ENCODE measurements around the gene NRM.
A peak's percentile ranks its signal among the peaks of the same experiment; 100 is the strongest.

The NRM gene

DNA sequence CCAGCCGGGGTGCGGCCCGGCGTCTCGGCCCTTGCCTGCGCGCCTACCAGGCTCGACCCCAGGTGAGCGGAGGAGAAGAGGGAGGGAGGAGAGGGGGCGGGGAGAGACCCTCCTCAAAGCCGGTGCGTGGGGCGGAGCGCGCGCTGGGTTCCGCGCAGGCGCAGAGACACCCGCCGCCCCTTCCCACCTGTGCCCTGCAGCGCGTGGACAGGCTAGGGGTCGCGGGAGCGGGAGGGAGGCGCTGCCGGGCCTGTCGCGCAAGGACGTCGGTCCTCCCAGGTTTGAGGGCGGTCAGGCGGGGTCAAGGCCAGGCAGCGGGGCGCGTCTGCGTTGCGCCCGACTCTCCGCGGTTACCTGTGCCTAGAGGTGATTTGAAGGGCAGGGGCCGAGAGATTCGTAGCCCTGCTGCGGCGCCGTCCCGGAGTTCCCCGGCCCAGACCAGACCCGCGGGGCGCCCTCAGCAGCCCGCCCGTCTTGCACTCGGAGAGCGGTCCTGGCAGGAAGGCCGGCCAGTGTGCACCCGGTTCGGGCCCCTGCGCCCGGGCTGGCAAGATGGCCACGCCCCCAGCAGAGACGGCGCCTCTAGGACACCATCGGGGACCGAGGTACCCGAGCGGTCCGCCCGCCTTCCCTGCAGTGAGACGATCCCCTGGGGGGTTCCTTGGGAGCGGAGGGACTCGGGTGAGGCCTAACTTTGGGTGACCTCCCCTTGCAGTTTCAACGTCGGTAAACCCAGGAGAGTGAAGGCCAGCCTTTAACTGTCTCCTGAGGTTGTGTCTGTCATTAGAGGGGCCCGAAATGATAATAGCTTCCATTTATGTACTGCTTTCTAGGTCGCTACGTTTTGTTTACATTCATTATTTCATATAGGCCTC, 43.3 kb downstream of the NRM start:
- H3K27ac ChIP-seq: peak overlapping the region; percentile 99
- TF ChIP-seq, protein P1, sequence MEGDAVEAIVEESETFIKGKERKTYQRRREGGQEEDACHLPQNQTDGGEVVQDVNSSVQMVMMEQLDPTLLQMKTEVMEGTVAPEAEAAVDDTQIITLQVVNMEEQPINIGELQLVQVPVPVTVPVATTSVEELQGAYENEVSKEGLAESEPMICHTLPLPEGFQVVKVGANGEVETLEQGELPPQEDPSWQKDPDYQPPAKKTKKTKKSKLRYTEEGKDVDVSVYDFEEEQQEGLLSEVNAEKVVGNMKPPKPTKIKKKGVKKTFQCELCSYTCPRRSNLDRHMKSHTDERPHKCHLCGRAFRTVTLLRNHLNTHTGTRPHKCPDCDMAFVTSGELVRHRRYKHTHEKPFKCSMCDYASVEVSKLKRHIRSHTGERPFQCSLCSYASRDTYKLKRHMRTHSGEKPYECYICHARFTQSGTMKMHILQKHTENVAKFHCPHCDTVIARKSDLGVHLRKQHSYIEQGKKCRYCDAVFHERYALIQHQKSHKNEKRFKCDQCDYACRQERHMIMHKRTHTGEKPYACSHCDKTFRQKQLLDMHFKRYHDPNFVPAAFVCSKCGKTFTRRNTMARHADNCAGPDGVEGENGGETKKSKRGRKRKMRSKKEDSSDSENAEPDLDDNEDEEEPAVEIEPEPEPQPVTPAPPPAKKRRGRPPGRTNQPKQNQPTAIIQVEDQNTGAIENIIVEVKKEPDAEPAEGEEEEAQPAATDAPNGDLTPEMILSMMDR (conservative IDR thresholded peaks at IDR 0.05): no peak
- TF ChIP-seq ZFX (IDR thresholded peaks at IDR 0.05): peak; percentile 82

DNA sequence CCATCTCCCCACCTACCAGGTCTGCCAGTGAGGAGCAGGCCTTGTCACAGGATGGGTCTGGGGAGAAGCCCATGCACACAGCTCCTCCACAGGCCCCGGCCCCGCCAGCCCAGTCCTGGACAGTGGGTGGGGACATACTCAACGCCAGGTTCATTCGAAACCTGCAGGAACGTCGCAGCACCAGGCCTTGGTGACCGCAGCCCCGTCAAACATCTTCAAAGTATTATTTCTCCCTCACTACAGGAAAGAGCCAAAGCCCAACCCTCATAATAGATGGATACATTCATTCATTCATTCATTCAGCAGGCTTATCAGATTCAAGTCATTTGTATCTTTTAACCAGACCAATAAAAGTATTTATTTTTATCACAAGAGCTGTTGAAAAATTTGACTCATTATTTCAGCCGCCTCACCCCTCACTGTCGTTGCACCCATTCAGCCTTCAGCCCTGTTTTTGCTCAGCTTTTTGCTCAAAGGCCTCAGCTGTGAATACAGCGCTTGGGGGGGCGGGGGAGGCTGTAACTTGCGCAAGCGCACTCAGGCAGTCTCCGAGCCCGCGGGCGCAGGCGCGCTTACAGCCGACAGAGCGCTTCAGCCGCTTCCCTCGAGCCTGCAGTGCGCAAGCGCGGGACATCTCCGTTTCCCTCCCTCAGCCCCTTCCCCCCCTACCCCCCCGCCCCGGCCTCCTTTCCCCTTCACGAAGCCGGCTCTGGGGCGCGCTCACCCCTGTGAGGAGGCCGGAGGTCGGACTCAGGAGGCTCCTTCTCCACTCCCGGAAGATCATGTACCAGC, 44.1 kb downstream of the NRM start, which contains the start of gene C6orf136:
Gene C6orf136, plus strand, starts transcription at position 684 of the 792 bp plus-strand sequence. Its CDS starts 99 bp downstream, at position 783.
- TF ChIP-seq, protein P1 (conservative IDR thresholded peaks at IDR 0.05): no peak
- TF ChIP-seq ZFX (IDR thresholded peaks at IDR 0.05): no peak
- peak within 1 kb of the TSS; percentile 99 for H3K27ac ChIP-seq

DNA sequence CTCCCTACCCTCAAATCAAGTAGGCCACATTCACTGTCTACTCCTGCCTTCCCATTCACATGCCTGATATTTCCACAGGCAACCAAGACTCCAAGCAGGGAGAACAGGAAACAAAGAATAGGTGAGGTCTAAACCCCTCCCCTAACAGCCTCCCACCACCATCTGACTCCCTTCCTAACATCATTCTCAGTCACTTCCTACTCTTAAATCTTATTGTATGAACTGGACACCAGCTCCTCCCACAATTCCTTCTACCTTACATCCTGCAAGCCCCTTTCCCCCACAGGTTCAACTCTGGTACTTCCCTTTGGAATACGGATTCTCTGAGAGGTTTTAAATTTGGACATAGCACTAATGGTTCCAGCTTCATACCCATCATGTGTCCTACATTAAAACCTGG, 44.8 kb downstream of the NRM start:
- no peak overlapping the region; the same call in 1 of the 2 replicates for H3K27ac ChIP-seq
- TF ChIP-seq ZFX (IDR thresholded peaks at IDR 0.05): no peak
- TF ChIP-seq, protein P1 (conservative IDR thresholded peaks at IDR 0.05): no peak

GRCh38 chr6:30644769-30645168, 46.0 kb downstream of the NRM start:
- TF ChIP-seq, protein P1 (conservative IDR thresholded peaks at IDR 0.05): no peak
- H3K27ac ChIP-seq: no peak overlapping the region

DNA sequence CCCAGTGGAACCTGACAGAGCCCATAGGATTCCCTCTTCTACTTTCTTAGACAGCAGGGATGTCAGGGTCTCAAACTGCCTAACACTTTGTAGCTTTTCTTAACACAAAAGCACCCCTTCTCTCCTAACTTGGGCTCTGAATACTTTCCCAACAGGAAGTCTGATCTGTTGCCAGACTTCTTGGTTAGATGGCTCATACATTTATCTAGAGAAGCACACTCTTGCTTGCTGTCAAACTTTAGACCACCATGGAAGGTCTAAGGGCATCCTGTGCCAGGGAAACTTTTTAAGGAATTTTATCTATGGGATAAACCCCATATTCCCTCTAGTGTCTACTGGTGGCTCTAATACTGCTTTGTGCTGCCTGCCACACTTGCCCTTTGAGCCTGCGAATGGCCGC, 47.1 kb downstream of the NRM start:
- TF ChIP-seq, protein P1 (conservative IDR thresholded peaks at IDR 0.05): no peak
- no peak for TF ChIP-seq ZFX (IDR thresholded peaks at IDR 0.05)

GRCh38 chr6:30641048-30641447, 49.7 kb downstream of the NRM start:
- TF ChIP-seq, protein P1 (conservative IDR thresholded peaks at IDR 0.05): no peak
- no peak for TF ChIP-seq ZFX (IDR thresholded peaks at IDR 0.05)
- H3K27ac ChIP-seq: no peak overlapping the region

More for the DNA sequence above, 47.1 kb downstream of the NRM start:
- no peak overlapping the region for H3K27ac ChIP-seq

DNA sequence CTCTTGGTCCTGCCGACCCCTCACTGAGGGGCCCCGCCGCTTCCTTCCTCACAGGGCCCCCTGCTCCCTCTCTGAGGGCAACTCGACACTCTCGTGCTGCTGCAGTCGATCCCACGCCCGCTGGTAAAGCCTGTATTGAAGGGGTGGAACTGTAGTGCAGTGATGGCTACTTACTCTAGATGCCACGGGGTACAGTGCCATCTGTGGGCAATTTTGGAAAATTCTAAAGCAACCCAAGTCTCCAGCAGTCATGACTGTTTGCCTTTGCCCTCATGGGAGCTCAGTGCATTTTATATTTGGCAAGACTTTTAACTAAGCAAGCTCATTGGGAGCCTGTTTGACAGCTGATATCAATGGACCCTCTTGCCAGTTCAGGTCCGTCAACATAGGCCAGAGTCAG, 50.3 kb downstream of the NRM start:
- TF ChIP-seq, protein P1 (conservative IDR thresholded peaks at IDR 0.05): no peak
- no peak for TF ChIP-seq ZFX (IDR thresholded peaks at IDR 0.05)
- no peak overlapping the region for H3K27ac ChIP-seq
